AG04450 (cell line): Measurements from ENCODE around the gene HELZ. TPM values are rescaled to one million over a fixed set of nuclear protein-coding genes. Genes with fewer than 3 reads are reported as not detected.

Experiments
- CTCF ChIA-PET: fragments of 300-600, 350-600 bp; formaldehyde crosslinking; extraction: SDS; loops from one replicate; lab custom pipeline; 2022; ENCODE audit warnings: antibody characterized with exemption, inconsistent platforms; lab: Charles Lee
- POLR2A ChIA-PET: fragments of 350-600 bp; formaldehyde crosslinking; extraction: SDS; loops from one replicate; lab custom pipeline; 2021; ENCODE audit warnings: antibody characterized with exemption, inconsistent platforms; lab: Yijun Ruan, JAX
- DNase-seq: peaks from one replicate; pipeline ENCODE4 v3.0.0-alpha.2; 2011; ENCODE audit warnings: low read depth, low spot score
- H3K27ac ChIP-seq: one replicate; pipeline ENCODE4 v1.5.1; 2012; ENCODE audit warnings: low read depth, low read length, control low read depth
- H3K27me3 ChIP-seq: one replicate; pipeline ENCODE4 v1.6.0; 2012; ENCODE audit warnings: low read length; ENCODE audit not compliant: control insufficient read depth, insufficient read depth
- H3K4me3 ChIP-seq: 2 replicates; pipeline ENCODE4 v1.5.1; 2011; ENCODE audit warnings: mild to moderate bottlenecking, low read depth, low read length, control low read depth
- H3K9me3 ChIP-seq: 2 replicates; pipeline ENCODE4 v1.5.1; 2012; ENCODE audit warnings: low read length; ENCODE audit not compliant: control insufficient read depth, insufficient read depth
- polyA plus RNA-seq: library from polyadenylated mRNA; depleted of rRNA; stranded (reverse); fragments of >200 nt; gene quantifications from 2 replicates; pipeline ENCODE4 v1.2.3, GENCODE V29; 2011
- TF ChIP-seq, protein P1 (sequence below): IDR thresholded peaks from 2 replicates; pipeline ENCODE4 v1.5.1; 2011; ENCODE audit warnings: low read depth, low read length, control low read depth, inconsistent platforms

The HELZ gene
- polyA plus RNA-seq, 1 experiment: 28.2 TPM

GRCh38 chr17:67223924-67224323, 21.1 kb downstream of the HELZ start:
- TF ChIP-seq, protein P1, sequence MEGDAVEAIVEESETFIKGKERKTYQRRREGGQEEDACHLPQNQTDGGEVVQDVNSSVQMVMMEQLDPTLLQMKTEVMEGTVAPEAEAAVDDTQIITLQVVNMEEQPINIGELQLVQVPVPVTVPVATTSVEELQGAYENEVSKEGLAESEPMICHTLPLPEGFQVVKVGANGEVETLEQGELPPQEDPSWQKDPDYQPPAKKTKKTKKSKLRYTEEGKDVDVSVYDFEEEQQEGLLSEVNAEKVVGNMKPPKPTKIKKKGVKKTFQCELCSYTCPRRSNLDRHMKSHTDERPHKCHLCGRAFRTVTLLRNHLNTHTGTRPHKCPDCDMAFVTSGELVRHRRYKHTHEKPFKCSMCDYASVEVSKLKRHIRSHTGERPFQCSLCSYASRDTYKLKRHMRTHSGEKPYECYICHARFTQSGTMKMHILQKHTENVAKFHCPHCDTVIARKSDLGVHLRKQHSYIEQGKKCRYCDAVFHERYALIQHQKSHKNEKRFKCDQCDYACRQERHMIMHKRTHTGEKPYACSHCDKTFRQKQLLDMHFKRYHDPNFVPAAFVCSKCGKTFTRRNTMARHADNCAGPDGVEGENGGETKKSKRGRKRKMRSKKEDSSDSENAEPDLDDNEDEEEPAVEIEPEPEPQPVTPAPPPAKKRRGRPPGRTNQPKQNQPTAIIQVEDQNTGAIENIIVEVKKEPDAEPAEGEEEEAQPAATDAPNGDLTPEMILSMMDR: no peak
- Histone ChIP-seq H3K27ac (no peak overlapping the region), H3K27me3 (no peaks in the 10 kb centered on the region), H3K4me3 (no peak overlapping the region), H3K9me3 (no peaks in the 10 kb centered on the region)
- DNase-seq: no peak
- ChIA-PET CTCF (no interaction called here), POLR2A (no interaction called here)

DNA sequence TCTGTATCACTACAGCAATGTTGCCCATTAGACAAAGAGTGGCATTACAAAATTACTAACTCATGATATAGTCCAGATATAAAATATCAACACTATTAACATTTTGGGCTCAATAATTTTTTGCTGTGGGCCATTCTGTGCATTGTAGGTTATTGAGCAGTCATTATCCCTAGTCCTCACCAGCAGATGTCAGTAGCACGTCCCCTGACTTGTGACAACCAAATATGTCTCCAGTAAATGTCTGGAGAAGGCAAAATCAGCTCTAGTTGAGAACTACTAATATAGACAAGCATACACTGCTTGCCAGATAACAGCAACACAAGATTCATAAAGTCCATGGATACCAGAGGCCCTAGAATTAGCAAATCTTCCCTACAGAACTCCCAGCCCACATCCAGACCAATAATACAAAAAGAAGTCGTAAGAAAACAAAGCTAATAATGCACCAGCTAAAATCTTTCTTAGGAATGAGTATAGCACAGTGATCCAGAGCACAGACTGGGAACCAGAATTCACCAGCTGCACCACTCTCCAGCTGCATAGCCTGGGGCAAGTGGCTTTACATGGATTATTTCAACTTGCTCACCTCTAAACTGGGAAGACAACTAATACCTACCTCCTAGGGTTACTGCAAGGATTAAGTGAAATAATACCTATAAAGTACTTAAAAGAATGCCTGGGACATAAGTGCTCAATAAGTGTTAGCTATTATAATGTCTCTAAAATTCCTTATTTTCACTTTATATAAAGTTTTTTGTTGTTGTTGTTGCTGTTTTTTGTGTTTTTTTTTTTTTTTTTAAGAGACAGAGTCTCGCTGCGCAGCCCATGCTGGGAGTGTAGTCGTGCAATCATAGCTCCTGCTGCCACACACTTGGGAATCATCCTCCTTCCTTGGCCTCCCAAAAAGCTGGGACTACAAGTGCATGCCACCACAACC, 23.7 kb downstream of the HELZ start:
- POLR2A ChIA-PET: no interaction called here
- TF ChIP-seq, protein P1: no peak

GRCh38 chr17:67218385-67218950, 26.5 kb downstream of the HELZ start:
- no peak overlapping the region for H3K4me3 ChIP-seq
- no peak for DNase-seq
- H3K27ac ChIP-seq: no peak overlapping the region
- H3K27me3 ChIP-seq: no peaks in the 10 kb centered on the region
- TF ChIP-seq, protein P1: no peak
- ChIA-PET CTCF (no interaction called here), POLR2A (interaction anchor here (0.6 kb wide), 1 partner anchor 156 kb away, joined by 6 read pairs; no protein-coding TSS in a partner anchor)
- H3K9me3 ChIP-seq: no peaks in the 10 kb centered on the region

More for the DNA sequence above, 23.7 kb downstream of the HELZ start:
- DNase-seq: no peak
- Histone ChIP-seq H3K9me3 (no peaks in the 10 kb centered on the region), H3K27me3 (no peaks in the 10 kb centered on the region), H3K27ac (no peak overlapping the region), H3K4me3 (no peak overlapping the region)
- CTCF ChIA-PET: interaction anchor here (0.7 kb wide), 1 partner anchor 21 kb away, joined by 3 read pairs; no protein-coding TSS in a partner anchor

DNA sequence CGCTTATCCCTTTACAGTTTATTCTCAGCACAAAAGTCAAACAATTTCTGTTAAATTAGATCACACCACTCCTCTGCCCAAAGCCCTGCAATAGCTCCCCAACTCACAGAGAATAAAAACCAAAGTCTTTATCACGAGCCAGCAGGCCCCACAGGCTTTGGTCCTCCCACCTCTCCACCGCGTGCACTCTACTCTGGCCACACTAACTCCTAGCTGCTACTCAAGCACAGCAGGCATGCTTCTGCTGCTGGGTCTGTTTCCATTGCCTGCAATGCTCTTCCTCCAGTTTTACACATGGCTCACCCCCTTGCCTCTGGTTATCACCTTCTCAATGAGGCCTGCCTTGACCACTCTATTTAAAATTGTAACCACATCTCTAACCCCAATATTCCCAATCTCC, 27.6 kb downstream of the HELZ start:
- no peak for DNase-seq
- TF ChIP-seq, protein P1: no peak
- POLR2A ChIA-PET: no interaction called here
- CTCF ChIA-PET: no interaction called here
- no peak overlapping the region for H3K4me3 ChIP-seq
- H3K27ac ChIP-seq: no peak overlapping the region
- H3K9me3 ChIP-seq: no peaks in the 10 kb centered on the region
- no peaks in the 10 kb centered on the region for H3K27me3 ChIP-seq
